HEK293 (cell line): Measurements from ENCODE around the gene CCDC12.

Experiments
- CTCF ChIA-PET: fragments of 350-600 bp; formaldehyde crosslinking; extraction: SDS; loops from one replicate; lab custom pipeline; 2021; ENCODE audit warnings: antibody characterized with exemption; lab: Yijun Ruan, JAX
- POLR2A ChIA-PET: fragments of 300-600 bp; formaldehyde crosslinking; extraction: SDS; loops from one replicate; lab custom pipeline; 2020; ENCODE audit warnings: antibody characterized with exemption, inconsistent platforms; lab: Yijun Ruan, JAX
- H3K27ac ChIP-seq: fragments of 200-500 bp; sonication (Bioruptor generic); 2 replicates; pipeline ENCODE4 v1.5.1; 2014; ENCODE audit warnings: low read depth, low read length, control low read depth, inconsistent platforms; ENCODE audit errors: extremely low read depth
- H3K36me3 ChIP-seq, 2 experiments: fragments of 200-500 bp in 1 of 2; sonication (Bioruptor generic) in 1 of 2; 1 replicate in 1 of 2; 2 replicates in 1 of 2; pipeline ENCODE4 v1.5.1; 2014 to 2017; ENCODE audit warnings: inconsistent platforms in 2 of 2, low read length in 2 of 2; ENCODE audit not compliant: control insufficient read depth in 2 of 2, insufficient read depth in 1 of 2
- H3K4me1 ChIP-seq: fragments of 200-500 bp; sonication (Bioruptor generic); 2 replicates; pipeline ENCODE4 v1.5.1; 2014; ENCODE audit warnings: mild to moderate bottlenecking, low read length, inconsistent platforms; ENCODE audit not compliant: control insufficient read depth, insufficient read depth
- H3K4me3 ChIP-seq: 2 replicates; pipeline ENCODE4 v1.5.1; 2011; ENCODE audit warnings: low read depth, mild to moderate bottlenecking, control low read depth, low read length, moderate library complexity
- H3K9me3 ChIP-seq: fragments of 200-500 bp; sonication (Bioruptor generic); 2 replicates; pipeline ENCODE4 v1.5.1; 2014; ENCODE audit warnings: low read depth, low read length, inconsistent platforms; ENCODE audit not compliant: control insufficient read depth, insufficient read depth
- HIC1 ChIP-seq: fragments of 450-650 bp; formaldehyde crosslinking; IDR thresholded peaks from 2 replicates; pipeline ENCODE4 v1.5.1; 2016; ENCODE audit warnings: missing biosample characterization, missing genetic modification characterization
- KLF17 ChIP-seq: fragments of 450-650 bp; formaldehyde crosslinking; IDR thresholded peaks from 2 replicates; pipeline ENCODE4 v1.5.1; 2016; ENCODE audit warnings: missing biosample characterization, missing genetic modification characterization
- ZBTB49 ChIP-seq: fragments of 450-650 bp; formaldehyde crosslinking; IDR thresholded peaks from 2 replicates; pipeline ENCODE4 v1.5.1; 2016; ENCODE audit warnings: missing biosample characterization, missing genetic modification characterization, low read depth
- ZBTB6 ChIP-seq: fragments of 450-650 bp; formaldehyde crosslinking; IDR thresholded peaks from 2 replicates; pipeline ENCODE4 v1.5.1; 2017; ENCODE audit warnings: missing biosample characterization, missing genetic modification characterization
- ZFP37 ChIP-seq: fragments of 450-650 bp; formaldehyde crosslinking; IDR thresholded peaks from 2 replicates; pipeline ENCODE4 v1.5.1; 2016; ENCODE audit warnings: missing biosample characterization, missing genetic modification characterization
- ZFP69B ChIP-seq: fragments of 450-650 bp; formaldehyde crosslinking; IDR thresholded peaks from 2 replicates; pipeline ENCODE4 v1.5.1; 2016; ENCODE audit warnings: missing biosample characterization, missing genetic modification characterization
- ZNF133 ChIP-seq: fragments of 450-650 bp; formaldehyde crosslinking; IDR thresholded peaks from 2 replicates; pipeline ENCODE4 v1.5.1; 2016; ENCODE audit warnings: missing biosample characterization, missing genetic modification characterization
- ZNF214 ChIP-seq: fragments of 450-650 bp; formaldehyde crosslinking; IDR thresholded peaks from 2 replicates; pipeline ENCODE4 v1.5.1; 2017; ENCODE audit warnings: missing biosample characterization, mild to moderate bottlenecking, missing genetic modification characterization, borderline replicate concordance
- ZNF248 ChIP-seq: fragments of 450-650 bp; formaldehyde crosslinking; IDR thresholded peaks from 2 replicates; pipeline ENCODE4 v1.5.1; 2017; ENCODE audit warnings: missing biosample characterization, missing genetic modification characterization
- ZNF302 ChIP-seq: fragments of 450-650 bp; formaldehyde crosslinking; IDR thresholded peaks from 2 replicates; pipeline ENCODE4 v1.5.1; 2016; ENCODE audit warnings: missing biosample characterization, missing genetic modification characterization, low read depth
- ZNF544 ChIP-seq: fragments of 450-650 bp; formaldehyde crosslinking; IDR thresholded peaks from 2 replicates; pipeline ENCODE4 v1.5.0; 2017; ENCODE audit warnings: missing biosample characterization, missing genetic modification characterization
- ZNF610 ChIP-seq: fragments of 450-650 bp; formaldehyde crosslinking; IDR thresholded peaks from 2 replicates; pipeline ENCODE4 v1.5.1; 2016; ENCODE audit warnings: missing biosample characterization, missing genetic modification characterization, borderline replicate concordance
- ZNF654 ChIP-seq: fragments of 450-650 bp; formaldehyde crosslinking; IDR thresholded peaks from 2 replicates; pipeline ENCODE4 v1.5.1; 2016; ENCODE audit warnings: low read depth, missing biosample characterization, missing genetic modification characterization
- ZNF660 ChIP-seq: fragments of 450-650 bp; IDR thresholded peaks from 2 replicates; pipeline ENCODE4 v1.5.1; 2018; ENCODE audit warnings: missing biosample characterization, mild to moderate bottlenecking, missing genetic modification characterization
- ZNF707 ChIP-seq: fragments of 450-650 bp; formaldehyde crosslinking; IDR thresholded peaks from 2 replicates; pipeline ENCODE4 v1.5.1; 2016; ENCODE audit warnings: missing biosample characterization, missing genetic modification characterization
- ZNF777 ChIP-seq: fragments of 450-650 bp; formaldehyde crosslinking; IDR thresholded peaks from 2 replicates; pipeline ENCODE4 v1.5.1; 2017; ENCODE audit warnings: missing biosample characterization, missing genetic modification characterization, borderline replicate concordance
- ZNF792 ChIP-seq: fragments of 450-650 bp; formaldehyde crosslinking; IDR thresholded peaks from 2 replicates; pipeline ENCODE4 v1.5.1; 2016; ENCODE audit warnings: missing biosample characterization, missing genetic modification characterization
- ZNF843 ChIP-seq: fragments of 450-650 bp; formaldehyde crosslinking; IDR thresholded peaks from 2 replicates; pipeline ENCODE4 v1.5.1; 2016; ENCODE audit warnings: missing biosample characterization, missing genetic modification characterization

The CCDC12 gene

GRCh38 chr3:46947546-46947901, 29.0 kb downstream of the CCDC12 start:
- Histone ChIP-seq H3K27ac (no peak overlapping the region), H3K9me3 (no peaks in the 10 kb centered on the region), H3K4me3 (no peak overlapping the region), H3K36me3 (peaks cover 0 to 21% of the 10 kb centered on the region in 2 experiments; a peak in 1 of 3 replicates), H3K4me1 (peaks cover 8% of the 10 kb centered on the region)
- ChIA-PET CTCF (interaction anchor here (1.3 kb wide), 1 partner anchor 12 kb away, joined by 8 read pairs; no protein-coding TSS in a partner anchor), POLR2A (interaction anchor here (1.2 kb wide), 1 partner anchor 12 kb away, joined by 3 read pairs; no protein-coding TSS in a partner anchor)
- no peak for TF ChIP-seq ZNF777 (tag by site-specific recombination)
- TF ChIP-seq ZNF654, result no peak
- peak; percentile 51; the same call in 1 of the 2 replicates for TF ChIP-seq ZNF133 (tag by site-specific recombination)
- TF ChIP-seq ZNF544 (tag by site-specific recombination), result no peak
- TF ChIP-seq ZFP69B (tag by site-specific recombination), result no peak

GRCh38 chr3:46946856-46947545, 29.5 kb downstream of the CCDC12 start:
- TF ChIP-seq ZNF843 (tag by site-specific recombination) (no peak), KLF17 (tag by site-specific recombination) (no peak), ZNF610 (tag by site-specific recombination) (no peak), ZNF248 (tag by site-specific recombination) (no peak), ZNF214 (tag by site-specific recombination) (no peak), HIC1 (no peak), ZBTB49 (tag by site-specific recombination) (no peak), ZNF792 (tag by site-specific recombination) (no peak)
- H3K9me3 ChIP-seq, result no peaks in the 10 kb centered on the region
- peaks cover 8% of the 10 kb centered on the region for H3K4me1 ChIP-seq
- no peak overlapping the region for H3K27ac ChIP-seq
- ChIA-PET POLR2A (no interaction called here), CTCF (interaction anchor here (1.2 to 1.3 kb wide), 2 partner anchors 11 to 23 kb away, joined by 4 to 8 read pairs; no protein-coding TSS in a partner anchor)
- H3K4me3 ChIP-seq, result no peak overlapping the region
- H3K36me3 ChIP-seq, result peaks cover 0 to 24% of the 10 kb centered on the region in 2 experiments; a peak in 1 of 3 replicates

- no peak for TF ChIP-seq ZBTB6 (tag by site-specific recombination)
- TF ChIP-seq ZNF302, result no peak
- TF ChIP-seq ZNF707 (tag by site-specific recombination), result no peak
- TF ChIP-seq ZFP37, result no peak
- TF ChIP-seq ZNF660, result no peak
- Histone ChIP-seq H3K4me1 (peaks cover 8% of the 10 kb centered on the region), H3K9me3 (no peaks in the 10 kb centered on the region), H3K36me3 (peaks cover 0 to 29% of the 10 kb centered on the region in 2 experiments; a peak in 1 of 3 replicates), H3K27ac (no peak overlapping the region), H3K4me3 (no peak overlapping the region)
- POLR2A ChIA-PET, result no interaction called here
- CTCF ChIA-PET, result interaction anchor here (0.6 to 1.2 kb wide), 2 partner anchors 10 to 23 kb away, joined by 3 to 4 read pairs; no protein-coding TSS in a partner anchor
Measured at GRCh38 chr3:46946416-46946815, 30.1 kb downstream of the CCDC12 start.
